Liver (tissue), 3 donors: ENCODE measurements around the gene APBA3.

Experiments
- FOXA1 ChIP-seq: IDR thresholded peaks from 2 replicates; pipeline ENCODE4 v1.6.1; 2016; ENCODE audit warnings: antibody characterized with exemption
- GABPA ChIP-seq, 2 donors: IDR thresholded peaks in 1 of 2; conservative IDR thresholded peaks in 1 of 2; 2 replicates each; pipeline ENCODE4 v1.6.1; 2016; ENCODE audit warnings: antibody characterized with exemption in 2 of 2, mild to moderate bottlenecking in 1 of 2, moderate library complexity in 1 of 2
- RAD21 ChIP-seq, 2 donors: IDR thresholded peaks; 2 replicates each; pipeline ENCODE4 v1.6.1; 2016; ENCODE audit warnings: antibody characterized with exemption in 2 of 2, mild to moderate bottlenecking in 2 of 2
- REST ChIP-seq: IDR thresholded peaks from 2 replicates; pipeline ENCODE4 v1.6.1; 2016; ENCODE audit warnings: antibody characterized with exemption, mild to moderate bottlenecking
- RXRA ChIP-seq, 2 donors: IDR thresholded peaks; 2 replicates each; pipeline ENCODE4 v1.6.1; 2017 to 2018; ENCODE audit warnings: antibody characterized with exemption in 2 of 2, mild to moderate bottlenecking in 1 of 2
- SP1 ChIP-seq: IDR thresholded peaks from 2 replicates; pipeline ENCODE4 v1.6.1; 2018; ENCODE audit warnings: antibody characterized with exemption, mild to moderate bottlenecking
- YY1 ChIP-seq: IDR thresholded peaks from 2 replicates; pipeline ENCODE4 v1.6.1; 2016; ENCODE audit warnings: antibody characterized with exemption, mild to moderate bottlenecking
- ZBTB33 ChIP-seq: IDR thresholded peaks from 2 replicates; pipeline ENCODE4 v1.6.1; 2016; ENCODE audit warnings: antibody characterized with exemption
- TF ChIP-seq, protein P1 (sequence below): fragments of 150-350 bp; IDR thresholded peaks from 2 replicates; pipeline ENCODE4 v1.5.1; 2017; ENCODE audit warnings: improper control_type of control experiment, low read depth, low read length; ENCODE audit not compliant: missing input control
- TF ChIP-seq, protein P2 (sequence below): IDR thresholded peaks from 2 replicates; pipeline ENCODE4 v1.6.1; 2016; ENCODE audit warnings: antibody characterized with exemption
- donor health status: healthy.
- donor health status: healthy.

- TF ChIP-seq, protein P1, sequence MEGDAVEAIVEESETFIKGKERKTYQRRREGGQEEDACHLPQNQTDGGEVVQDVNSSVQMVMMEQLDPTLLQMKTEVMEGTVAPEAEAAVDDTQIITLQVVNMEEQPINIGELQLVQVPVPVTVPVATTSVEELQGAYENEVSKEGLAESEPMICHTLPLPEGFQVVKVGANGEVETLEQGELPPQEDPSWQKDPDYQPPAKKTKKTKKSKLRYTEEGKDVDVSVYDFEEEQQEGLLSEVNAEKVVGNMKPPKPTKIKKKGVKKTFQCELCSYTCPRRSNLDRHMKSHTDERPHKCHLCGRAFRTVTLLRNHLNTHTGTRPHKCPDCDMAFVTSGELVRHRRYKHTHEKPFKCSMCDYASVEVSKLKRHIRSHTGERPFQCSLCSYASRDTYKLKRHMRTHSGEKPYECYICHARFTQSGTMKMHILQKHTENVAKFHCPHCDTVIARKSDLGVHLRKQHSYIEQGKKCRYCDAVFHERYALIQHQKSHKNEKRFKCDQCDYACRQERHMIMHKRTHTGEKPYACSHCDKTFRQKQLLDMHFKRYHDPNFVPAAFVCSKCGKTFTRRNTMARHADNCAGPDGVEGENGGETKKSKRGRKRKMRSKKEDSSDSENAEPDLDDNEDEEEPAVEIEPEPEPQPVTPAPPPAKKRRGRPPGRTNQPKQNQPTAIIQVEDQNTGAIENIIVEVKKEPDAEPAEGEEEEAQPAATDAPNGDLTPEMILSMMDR, result no peak
- TF ChIP-seq SP1 (no peak), ZBTB33 (no peak), RAD21 (IDR thresholded peaks at IDR 0.05) (no peak), RXRA (IDR thresholded peaks at IDR 0.05) (no peak), GABPA (IDR thresholded peaks at IDR 0.05 in 1 of 2, conservative IDR thresholded peaks at IDR 0.05 in 1 of 2) (no peak), YY1 (no peak), REST (no peak), FOXA1 (no peak)
- TF ChIP-seq, protein P2, sequence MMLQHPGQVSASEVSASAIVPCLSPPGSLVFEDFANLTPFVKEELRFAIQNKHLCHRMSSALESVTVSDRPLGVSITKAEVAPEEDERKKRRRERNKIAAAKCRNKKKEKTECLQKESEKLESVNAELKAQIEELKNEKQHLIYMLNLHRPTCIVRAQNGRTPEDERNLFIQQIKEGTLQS, result no peak
These were observed 19.4 kb upstream of the APBA3 start for GRCh38 chr19:3780786-3781304.
